H1 (cell line): Measurements from ENCODE around the gene BGLAP.

Experiments used
- CHD2 ChIP-seq: IDR thresholded peaks from 2 replicates; pipeline ENCODE4 v1.6.1; 2012; ENCODE audit warnings: low read length, improper control_type of control experiment
- EZH2 ChIP-seq: fragments of 200-600 bp; sonication (generic); IDR thresholded peaks from 2 replicates; pipeline ENCODE4 v1.7.1; 2012; ENCODE audit warnings: low read depth, mild to moderate bottlenecking, moderate library complexity, low read length, inconsistent platforms; ENCODE audit not compliant: severe bottlenecking
- GTF2F1 ChIP-seq: IDR thresholded peaks from 2 replicates; pipeline ENCODE4 v1.6.1; 2012; ENCODE audit warnings: low read depth, low read length, improper control_type of control experiment, borderline replicate concordance
- JUND ChIP-seq: IDR thresholded peaks from 2 replicates; pipeline ENCODE4 v1.6.1; 2011; ENCODE audit warnings: mild to moderate bottlenecking, improper control_type of control experiment, low read length
- POLR2A ChIP-seq, 2 experiments: IDR thresholded peaks; 1 replicate in 1 of 2; 2 replicates in 1 of 2; pipeline ENCODE4 v1.6.1; 2011; ENCODE audit warnings: low read depth in 2 of 2, low read length in 2 of 2, mild to moderate bottlenecking in 2 of 2; ENCODE audit errors: control extremely low read depth in 1 of 2
- POLR2AphosphoS5 ChIP-seq: IDR thresholded peaks from 2 replicates; pipeline ENCODE4 v1.6.1; 2011; ENCODE audit warnings: low read depth, low read length
- SUZ12 ChIP-seq: fragments of 200-600 bp; sonication (generic); IDR thresholded peaks from 2 replicates; pipeline ENCODE4 v1.6.1; 2012; ENCODE audit warnings: mild to moderate bottlenecking, inconsistent platforms, low read length, moderate library complexity, mixed read lengths
- TBP ChIP-seq: IDR thresholded peaks from 2 replicates; pipeline ENCODE4 v1.6.1; 2011; ENCODE audit warnings: low read depth, low read length, improper control_type of control experiment
- TEAD4 ChIP-seq: IDR thresholded peaks from 2 replicates; pipeline ENCODE4 v1.6.1; 2012; ENCODE audit warnings: low read depth, low read length, inconsistent platforms, mixed read lengths
- TF ChIP-seq, protein P1 (sequence below), 3 experiments: IDR thresholded peaks; 1 replicate in 2 of 3; 2 replicates in 1 of 3; pipeline versions ENCODE4 v1.5.1 to v1.6.1; 2011; ENCODE audit warnings: low read length in 3 of 3, mild to moderate bottlenecking in 3 of 3, inconsistent platforms in 2 of 3, low read depth in 1 of 3, moderate library complexity in 1 of 3; ENCODE audit not compliant: insufficient read depth in 1 of 3; ENCODE audit errors: control extremely low read depth in 1 of 3

DNA sequence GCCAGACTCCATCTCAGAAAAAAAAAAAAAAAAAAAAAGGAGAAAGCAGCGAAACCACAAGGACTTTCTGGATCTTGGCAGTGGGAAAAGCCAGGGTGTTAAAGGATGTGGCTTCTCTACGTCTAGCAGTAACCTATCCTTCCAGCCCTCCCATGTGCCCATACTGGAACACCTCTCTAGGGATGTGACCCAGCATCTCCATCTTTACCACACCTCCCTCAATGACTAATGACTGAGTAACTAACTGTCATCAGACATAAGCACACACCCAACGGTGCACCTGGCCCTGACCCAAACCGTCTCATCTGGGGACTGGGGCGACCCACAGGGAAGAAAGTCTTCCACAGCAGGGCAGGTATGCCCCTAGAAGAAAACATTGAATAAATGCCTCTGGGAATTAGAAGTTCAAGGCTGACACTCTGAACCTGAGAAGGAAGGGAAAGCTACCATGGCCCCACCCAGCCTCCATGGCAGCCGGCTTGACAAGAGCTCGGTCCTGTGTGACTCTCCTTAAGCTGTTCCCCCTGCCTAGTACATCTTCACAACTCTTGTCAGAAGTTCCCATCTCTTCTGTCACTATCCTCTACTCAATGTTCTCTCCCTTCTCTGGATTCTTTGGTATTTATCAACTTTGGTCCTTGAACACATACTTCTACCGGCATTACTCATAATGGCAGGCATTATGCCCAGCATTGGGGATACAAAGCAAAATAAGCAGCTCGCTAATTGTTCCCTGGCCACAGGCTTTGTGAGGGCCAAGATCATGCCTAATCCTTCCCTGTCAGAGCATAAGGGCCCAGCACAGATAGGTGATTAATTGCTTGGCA lies 20.7 kb downstream of the BGLAP start:
- TF ChIP-seq POLR2A (IDR thresholded peaks at IDR 0.05; ENCODE audit: control extremely low read depth in 1 of 2, low read depth in 2 of 2, low read length in 2 of 2) (no peak), SUZ12 (no peak), GTF2F1 (no peak), TEAD4 (no peak), POLR2AphosphoS5 (no peak), CHD2 (no peak), EZH2 (no peak), JUND (no peak), TBP (no peak)
- TF ChIP-seq, protein P1, sequence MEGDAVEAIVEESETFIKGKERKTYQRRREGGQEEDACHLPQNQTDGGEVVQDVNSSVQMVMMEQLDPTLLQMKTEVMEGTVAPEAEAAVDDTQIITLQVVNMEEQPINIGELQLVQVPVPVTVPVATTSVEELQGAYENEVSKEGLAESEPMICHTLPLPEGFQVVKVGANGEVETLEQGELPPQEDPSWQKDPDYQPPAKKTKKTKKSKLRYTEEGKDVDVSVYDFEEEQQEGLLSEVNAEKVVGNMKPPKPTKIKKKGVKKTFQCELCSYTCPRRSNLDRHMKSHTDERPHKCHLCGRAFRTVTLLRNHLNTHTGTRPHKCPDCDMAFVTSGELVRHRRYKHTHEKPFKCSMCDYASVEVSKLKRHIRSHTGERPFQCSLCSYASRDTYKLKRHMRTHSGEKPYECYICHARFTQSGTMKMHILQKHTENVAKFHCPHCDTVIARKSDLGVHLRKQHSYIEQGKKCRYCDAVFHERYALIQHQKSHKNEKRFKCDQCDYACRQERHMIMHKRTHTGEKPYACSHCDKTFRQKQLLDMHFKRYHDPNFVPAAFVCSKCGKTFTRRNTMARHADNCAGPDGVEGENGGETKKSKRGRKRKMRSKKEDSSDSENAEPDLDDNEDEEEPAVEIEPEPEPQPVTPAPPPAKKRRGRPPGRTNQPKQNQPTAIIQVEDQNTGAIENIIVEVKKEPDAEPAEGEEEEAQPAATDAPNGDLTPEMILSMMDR (IDR thresholded peaks at IDR 0.05; ENCODE audit: control extremely low read depth in 1 of 3, insufficient read depth in 1 of 3, low read depth in 1 of 3, low read length in 3 of 3): no peak
